Measurements from ENCODE around the gene NCK2.
"Not testable (repeated sequence)": the region's sequence is repeated elsewhere in the genome, so short reads cannot be mapped to it uniquely, and the experiment has no call there.

The NCK2 gene

GRCh38 chr2:105760191-105760590 is 15.5 kb downstream of the NCK2 start:
- H3K27ac Mint-ChIP-seq = peak overlapping the region; percentile 93
- H3K4me1 Mint-ChIP-seq = peaks cover 96% of the 10 kb centered on the region
- H3K36me3 Mint-ChIP-seq = peaks cover 57% of the 10 kb centered on the region
- DNase-seq (ENCODE audit: low spot score in 2 of 2) (no peak), ATAC-seq (no peak)
- peak overlapping the region; percentile 68 for H3K4me3 Mint-ChIP-seq
- H3K9me3 Mint-ChIP-seq = no peaks in the 10 kb centered on the region

GRCh38 chr2:105760639-105761337 is 16.1 kb downstream of the NCK2 start:
- Mint-ChIP-seq H3K36me3 (peaks cover 59% of the 10 kb centered on the region), H3K4me3 (peak overlapping the region; percentile 68), H3K4me1 (peaks cover 97% of the 10 kb centered on the region), H3K27ac (peak overlapping the region; percentile 93), H3K9me3 (no peaks in the 10 kb centered on the region)
- ATAC-seq (peak; percentile 88), DNase-seq (ENCODE audit: low spot score in 2 of 2) (no peak)

- H3K36me3 Mint-ChIP-seq = peaks cover 66% of the 10 kb centered on the region
These were observed 17.3 kb downstream of the NCK2 start for GRCh38 chr2:105761931-105762515.

GRCh38 chr2:105763076-105763475 is 18.4 kb downstream of the NCK2 start:
- Mint-ChIP-seq H3K9me3 (no peaks in the 10 kb centered on the region), H3K36me3 (peaks cover 68% of the 10 kb centered on the region), H3K4me1 (peaks cover 97% of the 10 kb centered on the region), H3K4me3 (peak overlapping the region; percentile 68), H3K27ac (peak overlapping the region; percentile 93)
- DNase-seq (ENCODE audit: low spot score in 2 of 2) (no peak), ATAC-seq (no peak)

More at GRCh38 chr2:105761931-105762515, 17.3 kb downstream of the NCK2 start:
- Mint-ChIP-seq H3K27ac (peak overlapping the region; percentile 93), H3K9me3 (no peaks in the 10 kb centered on the region), H3K4me3 (peak overlapping the region; percentile 68), H3K4me1 (peaks cover 97% of the 10 kb centered on the region)
- DNase-seq (ENCODE audit: low spot score in 2 of 2) = no peak
- no peak for ATAC-seq

- Mint-ChIP-seq H3K4me3 (peak overlapping the region; percentile 23), H3K27ac (no peak overlapping the region), H3K4me1 (peaks cover 97% of the 10 kb centered on the region), H3K9me3 (no peaks in the 10 kb centered on the region), H3K36me3 (peaks cover 63% of the 10 kb centered on the region)
- ATAC-seq (no peak), DNase-seq (ENCODE audit: low spot score in 2 of 2) (no peak)
These were observed 19.3 kb downstream of the NCK2 start for GRCh38 chr2:105764059-105764458.

- Mint-ChIP-seq H3K4me1 (peaks cover 96% of the 10 kb centered on the region), H3K36me3 (peaks cover 55% of the 10 kb centered on the region), H3K9me3 (no peaks in the 10 kb centered on the region), H3K4me3 (peak overlapping the region; percentile 23), H3K27ac (peak overlapping the region; percentile 88)
- no peak for DNase-seq (ENCODE audit: low spot score in 2 of 2)
- peak; percentile 46 for ATAC-seq
These were observed 20.9 kb downstream of the NCK2 start for GRCh38 chr2:105765415-105766299.

- ATAC-seq = no peak
These were observed 21.7 kb downstream of the NCK2 start for GRCh38 chr2:105766300-105766866.

GRCh38 chr2:105768176-105768575 is 23.5 kb downstream of the NCK2 start:
- peaks cover 88% of the 10 kb centered on the region for H3K4me1 Mint-ChIP-seq
- no peak for DNase-seq (ENCODE audit: low spot score in 2 of 2)
- peak overlapping the region; percentile 88 for H3K27ac Mint-ChIP-seq
- H3K36me3 Mint-ChIP-seq = peaks cover 63% of the 10 kb centered on the region
- no peaks in the 10 kb centered on the region for H3K9me3 Mint-ChIP-seq
- ATAC-seq = no peak
- no peak overlapping the region for H3K4me3 Mint-ChIP-seq

More at GRCh38 chr2:105766300-105766866, 21.7 kb downstream of the NCK2 start:
- Mint-ChIP-seq H3K36me3 (peaks cover 49% of the 10 kb centered on the region), H3K4me1 (peaks cover 89% of the 10 kb centered on the region), H3K9me3 (no peaks in the 10 kb centered on the region), H3K27ac (peak overlapping the region; percentile 88), H3K4me3 (peak overlapping the region; percentile 23)
- DNase-seq (ENCODE audit: low spot score in 2 of 2) = no peak

- Mint-ChIP-seq H3K36me3 (peaks cover 63% of the 10 kb centered on the region), H3K4me1 (peaks cover 89% of the 10 kb centered on the region), H3K4me3 (peak overlapping the region; percentile 47), H3K27ac (peak overlapping the region; percentile 88), H3K9me3 (no peaks in the 10 kb centered on the region)
- DNase-seq (ENCODE audit: low spot score in 2 of 2) = no peak
- peak; percentile 59 for ATAC-seq
These were observed 24.3 kb downstream of the NCK2 start for GRCh38 chr2:105768961-105769452.

- DNase-seq (ENCODE audit: low spot score in 2 of 2) (no peak), ATAC-seq (peak; percentile 61)
- Mint-ChIP-seq H3K36me3 (peaks cover 63% of the 10 kb centered on the region), H3K9me3 (no peaks in the 10 kb centered on the region), H3K4me3 (peak overlapping the region; percentile 47), H3K27ac (peak overlapping the region; percentile 88), H3K4me1 (peaks cover 89% of the 10 kb centered on the region)
These were observed 24.8 kb downstream of the NCK2 start for GRCh38 chr2:105769504-105769903.

GRCh38 chr2:105770149-105770548 is 25.4 kb downstream of the NCK2 start:
- Mint-ChIP-seq H3K36me3 (peaks cover 63% of the 10 kb centered on the region), H3K4me3 (peak overlapping the region; percentile 47), H3K27ac (peak overlapping the region; percentile 88), H3K4me1 (peaks cover 89% of the 10 kb centered on the region), H3K9me3 (no peaks in the 10 kb centered on the region)
- ATAC-seq (no peak), DNase-seq (ENCODE audit: low spot score in 2 of 2) (no peak)

- DNase-seq (ENCODE audit: low spot score in 2 of 2); ATAC-seq; H3K4me3 Mint-ChIP-seq; H3K9me3 Mint-ChIP-seq: not testable (repeated sequence)
- Mint-ChIP-seq H3K27ac (peak overlapping the region; percentile 87), H3K36me3 (peaks cover 66% of the 10 kb centered on the region), H3K4me1 (peaks cover 89% of the 10 kb centered on the region)
These were observed 26.6 kb downstream of the NCK2 start for GRCh38 chr2:105771291-105771690.

- Mint-ChIP-seq H3K36me3 (peaks cover 61% of the 10 kb centered on the region), H3K27ac (peak overlapping the region; percentile 87), H3K4me1 (peaks cover 89% of the 10 kb centered on the region), H3K9me3 (no peaks in the 10 kb centered on the region), H3K4me3 (no peak overlapping the region)
- ATAC-seq (no peak), DNase-seq (ENCODE audit: low spot score in 2 of 2) (no peak)
These were observed 27.1 kb downstream of the NCK2 start for GRCh38 chr2:105771836-105772235.

GRCh38 chr2:105772362-105772761 is 27.6 kb downstream of the NCK2 start:
- H3K9me3 Mint-ChIP-seq = no peaks in the 10 kb centered on the region
- DNase-seq (ENCODE audit: low spot score in 2 of 2) (no peak), ATAC-seq (no peak)
- H3K4me3 Mint-ChIP-seq = peak overlapping the region; percentile 15
- H3K4me1 Mint-ChIP-seq = peaks cover 89% of the 10 kb centered on the region
- peaks cover 56% of the 10 kb centered on the region for H3K36me3 Mint-ChIP-seq
- peak overlapping the region; percentile 87 for H3K27ac Mint-ChIP-seq

- Mint-ChIP-seq H3K4me1 (peaks cover 90% of the 10 kb centered on the region), H3K9me3 (no peaks in the 10 kb centered on the region), H3K4me3 (no peak overlapping the region), H3K36me3 (peaks cover 61% of the 10 kb centered on the region), H3K27ac (peak overlapping the region; percentile 87)
- ATAC-seq = no peak
- DNase-seq (ENCODE audit: low spot score in 2 of 2) = no peak
These were observed 28.9 kb downstream of the NCK2 start for GRCh38 chr2:105773568-105773967.

Measured in stimulated activated effector memory CD8-positive, alpha-beta T cell treated with anti-CD3 and anti-CD28 coated beads, Interleukin-12 subunit alpha, Interleukin-12 subunit beta, amount 100 ng/mL, for 72 hours (primary cell).